GDM1 (cell line): ENCODE data around the gene PTGDR2.

Experiments used
- DNase-seq: peaks from one replicate; lab custom pipeline; 2025; lab: John Stamatoyannopoulos, UW

The PTGDR2 gene

GRCh38 chr11:60858731-60859464, 3.1 kb upstream of the PTGDR2 start:
- DNase-seq = peak; percentile 6

- DNase-seq = no peak
Measured at GRCh38 chr11:60858236-60858635, 2.5 kb upstream of the PTGDR2 start.

GRCh38 chr11:60857378-60858232, 1.9 kb upstream of the PTGDR2 start:
- no peak for DNase-seq

- DNase-seq = no peak
Measured at GRCh38 chr11:60854847-60855725, 664 bp downstream of the PTGDR2 start.

- peak; percentile 31 for DNase-seq
Measured at GRCh38 chr11:60854140-60854846, 1.5 kb downstream of the PTGDR2 start.

DNA sequence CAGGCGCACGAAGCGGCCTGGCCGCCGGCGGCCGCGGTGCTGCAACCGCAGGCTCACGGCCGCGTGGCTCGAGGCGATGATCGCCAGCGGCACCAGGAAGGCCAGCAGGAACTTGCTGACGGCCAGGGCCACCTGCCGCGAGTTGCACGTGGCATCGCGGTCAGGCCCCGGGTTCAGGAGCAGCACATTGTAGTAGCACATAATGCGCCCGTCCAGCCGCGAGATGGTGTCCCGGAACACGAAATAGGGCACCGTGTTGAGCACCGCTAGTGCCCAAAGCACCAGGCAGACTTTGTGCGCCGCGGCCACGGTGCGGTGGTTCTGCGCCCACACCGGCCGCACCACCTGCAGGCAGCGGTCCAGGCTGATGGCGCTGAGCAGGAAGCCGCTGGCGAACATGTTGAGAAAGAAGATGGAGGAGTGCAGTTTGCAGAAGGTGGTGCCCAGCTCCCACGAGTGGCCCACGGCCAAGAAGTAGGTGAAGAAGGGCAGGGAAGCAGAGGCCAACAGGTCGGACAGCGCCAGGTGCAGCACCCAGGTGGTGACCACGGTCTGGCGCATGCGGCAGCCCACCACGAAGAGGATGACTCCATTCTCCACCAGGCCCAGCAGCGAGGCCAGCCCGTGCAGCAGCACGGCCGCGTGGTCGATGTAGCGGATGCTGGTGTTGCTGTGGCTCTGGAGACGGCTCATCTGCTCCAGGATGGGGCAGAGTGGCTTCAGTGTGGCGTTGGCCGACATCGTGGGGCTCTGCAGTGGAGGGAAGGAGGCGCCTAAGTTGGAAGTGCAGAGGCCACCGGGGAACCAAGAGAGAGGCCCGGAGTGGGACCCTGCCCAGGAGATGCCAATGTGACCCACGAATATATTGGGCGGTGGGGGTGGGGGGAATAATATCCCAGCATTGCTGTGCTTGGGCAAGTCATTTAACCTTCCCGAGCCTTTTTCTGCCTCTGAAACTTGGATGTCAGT, 2.5 kb downstream of the PTGDR2 start:
- DNase-seq = no peak

GRCh38 chr11:60852117-60852981, 3.4 kb downstream of the PTGDR2 start:
- no peak for DNase-seq

GRCh38 chr11:60851327-60852104, 4.2 kb downstream of the PTGDR2 start:
- no peak for DNase-seq

GRCh38 chr11:60849641-60850520, 5.9 kb downstream of the PTGDR2 start:
- no peak for DNase-seq

DNA sequence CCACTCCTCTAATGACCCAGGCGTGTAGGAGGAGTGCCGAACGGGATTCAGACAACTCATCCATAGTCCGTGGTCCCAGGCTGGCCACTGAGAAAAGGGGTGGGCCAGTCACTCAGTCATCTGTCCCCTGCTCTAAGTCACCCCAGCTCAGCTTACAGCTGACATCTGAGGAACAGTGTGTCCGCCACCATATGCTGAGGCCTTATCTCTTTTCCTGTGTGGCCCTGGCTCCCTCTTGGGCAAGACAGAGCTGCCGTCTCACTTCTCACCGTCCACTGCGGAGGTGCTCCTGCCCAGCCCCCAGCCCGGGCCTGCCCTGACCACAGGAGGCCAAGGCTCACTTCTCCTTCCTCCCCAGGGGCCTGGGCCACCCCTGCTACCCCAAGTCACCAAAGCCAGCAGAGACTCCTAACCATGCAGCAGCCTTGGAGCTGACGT, 7.0 kb downstream of the PTGDR2 start:
- DNase-seq = no peak

DNA sequence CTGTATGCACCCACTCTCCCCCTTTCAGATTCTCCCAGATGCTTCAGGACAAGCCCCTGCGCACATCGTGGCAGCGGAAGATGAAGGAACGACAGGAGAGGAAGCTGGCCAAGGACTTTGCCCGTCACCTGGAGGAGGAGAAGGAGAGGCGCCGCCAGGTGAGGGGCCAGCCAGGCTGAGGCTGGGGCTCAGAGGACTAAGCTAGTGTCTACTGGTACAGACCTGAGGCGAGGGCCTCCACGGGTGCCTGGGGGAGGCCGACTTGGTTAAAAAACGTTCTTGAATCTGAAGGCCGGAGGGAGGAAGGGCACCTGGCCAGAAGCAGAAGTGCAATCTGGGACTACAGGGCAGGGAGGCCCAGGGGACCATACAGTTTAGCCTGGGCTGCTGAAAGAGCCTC, 7.9 kb downstream of the PTGDR2 start:
- DNase-seq = no peak

- no peak for DNase-seq
Measured at GRCh38 chr11:60847281-60847680, 8.5 kb downstream of the PTGDR2 start.

DNA sequence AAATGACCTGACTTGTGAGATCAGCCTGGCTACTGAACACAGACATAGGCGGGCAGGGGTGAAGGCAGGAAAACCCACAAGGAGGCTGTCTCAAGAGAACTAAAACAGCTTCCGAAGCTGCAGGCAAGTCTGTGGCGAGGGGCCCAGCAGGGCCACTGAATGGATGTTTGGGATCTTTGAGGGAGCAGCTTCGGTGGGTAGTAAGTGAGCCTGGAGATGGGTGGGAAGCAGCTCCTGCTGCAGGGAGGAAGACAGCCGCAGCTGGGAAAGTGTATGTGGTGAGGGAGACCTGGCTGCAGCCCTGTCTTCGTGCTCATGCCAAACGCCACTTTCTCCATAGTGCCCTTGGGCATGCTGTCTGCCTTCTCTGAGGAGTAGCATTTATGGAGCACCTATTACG, 10.4 kb downstream of the PTGDR2 start:
- no peak for DNase-seq

DNA sequence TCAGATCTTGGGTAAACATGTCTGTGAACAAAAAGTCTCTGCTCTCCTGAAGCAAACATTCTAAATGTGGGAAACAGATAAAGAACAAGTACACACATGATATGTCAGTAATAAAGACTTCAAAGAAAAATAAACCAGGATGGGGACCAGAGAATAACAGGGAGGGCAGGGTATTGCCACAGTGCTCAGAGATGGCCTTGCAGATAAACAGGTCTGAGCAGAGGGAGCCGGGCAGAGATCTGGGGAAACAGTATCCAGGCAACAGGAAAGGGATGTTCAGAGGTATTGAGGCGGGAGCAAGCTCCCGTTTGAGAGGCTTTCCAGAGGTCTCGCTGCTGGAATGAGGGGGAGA, 10.9 kb downstream of the PTGDR2 start:
- no peak for DNase-seq

DNA sequence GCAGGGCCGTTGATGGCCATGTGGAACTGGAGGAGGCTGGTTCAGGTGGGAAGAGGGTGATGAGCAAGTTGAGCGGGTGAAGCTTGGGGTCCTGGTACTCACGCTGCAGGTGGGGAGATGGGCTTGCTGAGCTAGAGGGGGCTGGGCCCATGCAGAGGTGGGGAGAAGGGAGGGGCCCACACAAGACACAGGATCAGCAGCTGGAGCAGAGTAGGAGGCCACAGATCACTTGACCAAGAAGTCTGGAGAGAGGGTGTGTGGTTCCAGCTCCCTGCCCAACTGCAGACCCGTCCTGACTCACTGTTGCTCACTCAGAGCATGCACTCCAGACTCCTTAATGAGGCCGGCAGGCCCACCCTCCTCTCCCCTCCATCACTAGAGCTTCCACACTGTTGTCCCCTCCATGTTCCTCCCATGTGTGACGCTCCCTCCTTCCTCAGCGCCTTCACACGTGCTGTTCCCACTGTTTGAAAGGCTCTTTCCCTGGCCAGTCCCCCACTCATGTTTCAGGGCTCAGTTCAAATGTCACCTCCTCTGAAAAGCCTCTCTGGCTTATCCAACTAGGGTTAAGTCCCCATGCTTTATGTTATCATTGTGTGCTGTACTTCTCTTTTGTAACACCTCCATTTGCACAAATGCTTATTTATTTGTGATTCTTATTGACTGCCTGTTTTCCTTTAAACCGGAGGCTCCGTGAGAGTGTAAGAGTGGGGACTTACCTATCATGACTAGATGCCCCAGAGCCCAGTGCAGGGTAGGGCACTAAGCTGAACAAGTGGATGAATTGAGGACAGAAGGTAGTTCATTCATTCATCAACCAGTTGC, 11.5 kb downstream of the PTGDR2 start:
- DNase-seq = no peak

DNA sequence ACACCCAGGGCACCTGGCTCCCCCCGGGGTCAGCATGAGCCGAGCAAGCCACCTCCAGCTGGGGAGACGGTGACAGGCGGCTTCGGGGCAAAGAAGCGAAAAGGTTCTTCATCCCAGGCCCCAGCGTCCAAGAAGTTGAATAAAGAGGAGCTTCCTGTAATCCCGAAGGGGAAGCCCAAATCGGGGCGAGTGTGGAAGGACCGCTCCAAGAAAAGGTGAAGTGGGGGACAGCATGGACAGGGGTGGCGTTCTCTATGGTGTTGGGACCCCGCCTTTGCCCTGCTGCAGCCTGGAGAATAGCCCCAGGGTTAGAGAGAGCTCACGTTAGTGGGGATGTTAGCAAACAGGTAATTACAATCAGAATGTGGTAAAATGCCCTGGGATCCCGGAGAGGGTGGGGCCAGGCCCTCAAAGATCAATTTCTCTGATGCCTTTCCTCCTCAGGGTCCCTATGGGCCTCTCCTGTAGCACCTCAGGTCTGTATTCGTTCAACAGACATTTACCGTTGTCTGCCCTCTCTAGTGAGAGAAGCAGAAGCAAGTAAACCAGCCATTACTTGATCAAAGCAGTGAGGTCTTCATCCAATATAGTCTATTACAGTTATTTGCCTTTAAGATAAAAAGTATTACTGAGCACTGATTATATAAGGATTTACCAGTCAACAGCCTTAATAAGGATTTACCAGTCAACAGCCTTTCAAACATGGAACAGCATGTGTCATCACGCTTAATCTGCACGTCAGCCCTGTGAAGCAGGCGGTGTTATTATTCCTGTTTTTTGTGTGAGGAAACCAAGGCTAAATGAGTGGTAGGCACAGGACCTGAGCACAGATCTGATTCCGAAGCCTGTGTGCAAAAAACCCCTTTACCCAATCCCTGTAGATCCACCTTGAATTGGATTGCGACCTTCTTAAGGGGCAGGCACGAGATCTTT, 12.8 kb downstream of the PTGDR2 start:
- DNase-seq = no peak
